ENCODE measurements around the gene VSTM4. TPM values are rescaled to one million over a fixed set of nuclear protein-coding genes. Genes with fewer than 3 reads are reported as not detected.

The VSTM4 gene
- polyA plus RNA-seq, 1 donor (not counting 4 experiments of a cell fraction or from before 2014, with no cell fraction given), result not detected

- Histone ChIP-seq H4K20me1 (ENCODE audit: control insufficient read depth, extremely low read depth, insufficient read depth, low read length) (no peaks in the 10 kb centered on the region), H3K36me3 (ENCODE audit: control insufficient read depth in 2 of 2, extremely low read depth in 1 of 2, insufficient read depth in 2 of 2, low read length in 2 of 2) (no peaks in the 10 kb centered on the region), H3K27me3 (ENCODE audit: control insufficient read depth, extremely low read depth, insufficient read depth, low read length) (peaks cover 3% of the 10 kb centered on the region), H3K4me3 (ENCODE audit: control insufficient read depth in 2 of 3, extremely low read depth in 1 of 3, insufficient read depth in 2 of 3, low read depth in 1 of 3, low read length in 3 of 3) (no peak overlapping the region), H3K9ac (ENCODE audit: control insufficient read depth, extremely low read depth, insufficient read depth, low read length) (no peak overlapping the region), H3K9me1 (ENCODE audit: control insufficient read depth, extremely low read depth, insufficient read depth, low read length) (no peaks in the 10 kb centered on the region), H3K27ac (ENCODE audit: control insufficient read depth, insufficient read depth, low read length) (no peak overlapping the region), H3K79me2 (ENCODE audit: control insufficient read depth, insufficient read depth, low read length) (no peaks in the 10 kb centered on the region), H3K9me3 (ENCODE audit: control insufficient read depth, low read depth, low read length) (no peaks in the 10 kb centered on the region), H3K4me1 (ENCODE audit: control insufficient read depth, extremely low read depth, insufficient read depth, low read length) (no peaks in the 10 kb centered on the region), H2AFZ (ENCODE audit: control insufficient read depth, low read length) (no peak overlapping the region), H3K4me2 (ENCODE audit: control insufficient read depth, extremely low read depth, insufficient read depth, low read depth, low read length) (no peak overlapping the region)
- no peak for DNase-seq (ENCODE audit: low read depth, low spot score)
- dilution Hi-C loops (cut with MboI; ENCODE audit: extremely low pct_ligation_motif_present, low sequenced_read_pairs), result no loop called here
- no peak for FAIRE-seq
- TF ChIP-seq, protein P1, sequence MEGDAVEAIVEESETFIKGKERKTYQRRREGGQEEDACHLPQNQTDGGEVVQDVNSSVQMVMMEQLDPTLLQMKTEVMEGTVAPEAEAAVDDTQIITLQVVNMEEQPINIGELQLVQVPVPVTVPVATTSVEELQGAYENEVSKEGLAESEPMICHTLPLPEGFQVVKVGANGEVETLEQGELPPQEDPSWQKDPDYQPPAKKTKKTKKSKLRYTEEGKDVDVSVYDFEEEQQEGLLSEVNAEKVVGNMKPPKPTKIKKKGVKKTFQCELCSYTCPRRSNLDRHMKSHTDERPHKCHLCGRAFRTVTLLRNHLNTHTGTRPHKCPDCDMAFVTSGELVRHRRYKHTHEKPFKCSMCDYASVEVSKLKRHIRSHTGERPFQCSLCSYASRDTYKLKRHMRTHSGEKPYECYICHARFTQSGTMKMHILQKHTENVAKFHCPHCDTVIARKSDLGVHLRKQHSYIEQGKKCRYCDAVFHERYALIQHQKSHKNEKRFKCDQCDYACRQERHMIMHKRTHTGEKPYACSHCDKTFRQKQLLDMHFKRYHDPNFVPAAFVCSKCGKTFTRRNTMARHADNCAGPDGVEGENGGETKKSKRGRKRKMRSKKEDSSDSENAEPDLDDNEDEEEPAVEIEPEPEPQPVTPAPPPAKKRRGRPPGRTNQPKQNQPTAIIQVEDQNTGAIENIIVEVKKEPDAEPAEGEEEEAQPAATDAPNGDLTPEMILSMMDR (optimal IDR thresholded peaks at IDR 0.05 in 1 of 3, IDR thresholded peaks at IDR 0.05 in 1 of 3, conservative IDR thresholded peaks at IDR 0.05 in 1 of 3; ENCODE audit: extremely low read depth in 1 of 3, insufficient read depth in 2 of 3, low read length in 3 of 3), result no peak
- no peak for TF ChIP-seq EZH2 (IDR thresholded peaks at IDR 0.05; ENCODE audit: low read length)
Measured at GRCh38 chr10:49023752-49024151, 91.6 kb downstream of the VSTM4 start.

DNA sequence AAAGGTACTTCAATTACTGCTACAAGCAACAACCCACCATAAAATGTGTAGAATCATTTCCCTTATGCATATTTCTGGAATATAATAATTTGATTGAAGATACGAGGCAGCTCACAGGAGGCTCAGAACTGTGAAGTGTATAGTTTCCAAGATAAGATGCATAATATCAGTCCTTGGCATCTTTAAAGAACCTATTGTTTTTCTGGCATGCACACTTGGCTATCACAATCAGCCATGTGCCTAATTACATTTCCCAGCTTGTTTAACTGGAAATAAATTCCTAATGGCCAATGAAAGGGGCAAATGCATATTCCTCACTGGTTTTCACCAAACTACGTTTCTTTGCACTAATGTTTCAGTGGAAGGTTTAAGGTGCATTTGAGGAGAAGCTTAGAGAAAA is 92.3 kb downstream of the VSTM4 start:
- H3K36me3 ChIP-seq (ENCODE audit: control insufficient read depth in 2 of 2, extremely low read depth in 1 of 2, insufficient read depth in 2 of 2, low read length in 2 of 2), result no peaks in the 10 kb centered on the region
- no peak overlapping the region for H3K9ac ChIP-seq (ENCODE audit: control insufficient read depth, extremely low read depth, insufficient read depth, low read length)
- dilution Hi-C loops (cut with MboI; ENCODE audit: extremely low pct_ligation_motif_present, low sequenced_read_pairs), result no loop called here
- H3K9me3 ChIP-seq (ENCODE audit: control insufficient read depth, low read depth, low read length), result no peaks in the 10 kb centered on the region
- no peaks in the 10 kb centered on the region for H3K79me2 ChIP-seq (ENCODE audit: control insufficient read depth, insufficient read depth, low read length)
- TF ChIP-seq, protein P1 (optimal IDR thresholded peaks at IDR 0.05 in 1 of 3, IDR thresholded peaks at IDR 0.05 in 1 of 3, conservative IDR thresholded peaks at IDR 0.05 in 1 of 3; ENCODE audit: extremely low read depth in 1 of 3, insufficient read depth in 2 of 3, low read length in 3 of 3), result no peak
- no peak for TF ChIP-seq EZH2 (IDR thresholded peaks at IDR 0.05; ENCODE audit: low read length)
- no peaks in the 10 kb centered on the region for H3K4me1 ChIP-seq (ENCODE audit: control insufficient read depth, extremely low read depth, insufficient read depth, low read length)
- H2AFZ ChIP-seq (ENCODE audit: control insufficient read depth, low read length), result no peak overlapping the region
- no peak for DNase-seq (ENCODE audit: low read depth, low spot score)
- no peaks in the 10 kb centered on the region for H3K9me1 ChIP-seq (ENCODE audit: control insufficient read depth, extremely low read depth, insufficient read depth, low read length)
- H3K4me2 ChIP-seq (ENCODE audit: control insufficient read depth, extremely low read depth, insufficient read depth, low read depth, low read length), result no peak overlapping the region
- H3K27ac ChIP-seq (ENCODE audit: control insufficient read depth, insufficient read depth, low read length), result no peak overlapping the region
- no peak for FAIRE-seq
- no peak overlapping the region for H3K4me3 ChIP-seq (ENCODE audit: control insufficient read depth in 2 of 3, extremely low read depth in 1 of 3, insufficient read depth in 2 of 3, low read depth in 1 of 3, low read length in 3 of 3)
- no peaks in the 10 kb centered on the region for H4K20me1 ChIP-seq (ENCODE audit: control insufficient read depth, extremely low read depth, insufficient read depth, low read length)
- peaks cover 3% of the 10 kb centered on the region for H3K27me3 ChIP-seq (ENCODE audit: control insufficient read depth, extremely low read depth, insufficient read depth, low read length)
